SK-N-SH treated with all-trans-retinoic acid at 6 μM for 48 hours (cell line): Measurements from ENCODE around the gene CEP192.

Experiments used
- ATAC-seq: fragments of 200-7000 bp; cut with Tn5 transposase; 3 replicates; pipeline ENCODE4 v1.9.1; 2020; ENCODE audit warnings: mild to moderate bottlenecking, moderate library complexity
- ARNTL ChIP-seq: fragments of 450-650 bp; formaldehyde crosslinking; IDR thresholded peaks from 2 replicates; pipeline ENCODE4 v1.5.0; 2020; ENCODE audit warnings: low read depth, mild to moderate bottlenecking, moderate library complexity, borderline replicate concordance
- BACH2 ChIP-seq: fragments of 250-450 bp; sonication (Bioruptor Pico); IDR thresholded peaks from 2 replicates; pipeline ENCODE4 v1.9.0; 2021; ENCODE audit warnings: mild to moderate bottlenecking, borderline replicate concordance
- CSDC2 ChIP-seq: fragments of 250-450 bp; sonication (Bioruptor Pico); IDR thresholded peaks from 2 replicates; pipeline ENCODE4 v1.5.0; 2020; ENCODE audit warnings: mild to moderate bottlenecking, moderate library complexity
- CSRNP3 ChIP-seq: fragments of 250-450 bp; sonication (Bioruptor Pico); IDR thresholded peaks from 2 replicates; pipeline ENCODE4 v1.5.1; 2021; ENCODE audit warnings: mild to moderate bottlenecking, moderate library complexity
- GLIS3 ChIP-seq: fragments of 250-450 bp; sonication (Bioruptor Pico); IDR thresholded peaks from 2 replicates; pipeline ENCODE4 v1.5.0; 2020; ENCODE audit warnings: mild to moderate bottlenecking, moderate library complexity
- ISL1 ChIP-seq: fragments of 250-450 bp; sonication (Bioruptor Pico); IDR thresholded peaks from 2 replicates; pipeline ENCODE4 v2.1.2; 2022; ENCODE audit warnings: mild to moderate bottlenecking, moderate library complexity
- OSR1 ChIP-seq: fragments of 250-450 bp; sonication (Bioruptor Pico); IDR thresholded peaks from 2 replicates; pipeline ENCODE4 v1.8.0; 2022; ENCODE audit warnings: moderate library complexity, mild to moderate bottlenecking, inconsistent platforms
- PATZ1 ChIP-seq: fragments of 250-450 bp; sonication (Bioruptor Pico); IDR thresholded peaks from 2 replicates; pipeline ENCODE4 v1.8.0; 2020; ENCODE audit warnings: mild to moderate bottlenecking, moderate library complexity, borderline replicate concordance
- POU6F1 ChIP-seq: fragments of 250-450 bp; sonication (Bioruptor Pico); IDR thresholded peaks from 2 replicates; pipeline ENCODE4 v1.8.0; 2021; ENCODE audit warnings: low read depth, mild to moderate bottlenecking, moderate library complexity, borderline replicate concordance
- PPARA ChIP-seq: fragments of 250-450 bp; sonication (Bioruptor Pico); IDR thresholded peaks from 2 replicates; pipeline ENCODE4 v1.5.0; 2020; ENCODE audit warnings: mild to moderate bottlenecking, borderline replicate concordance
- RARB ChIP-seq: fragments of 250-450 bp; sonication (Bioruptor Pico); IDR thresholded peaks from 2 replicates; pipeline ENCODE4 v1.8.0; 2021; ENCODE audit warnings: mild to moderate bottlenecking, moderate library complexity
- SNAI2 ChIP-seq: fragments of 250-450 bp; sonication (Bioruptor Pico); IDR thresholded peaks from 2 replicates; pipeline ENCODE4 v1.5.0; 2020; ENCODE audit warnings: mild to moderate bottlenecking, moderate library complexity
- TCF4 ChIP-seq: fragments of 250-450 bp; sonication (Bioruptor Pico); IDR thresholded peaks from 2 replicates; pipeline ENCODE4 v1.8.0; 2021; ENCODE audit warnings: mild to moderate bottlenecking, moderate library complexity, borderline replicate concordance
- TOX ChIP-seq: fragments of 250-450 bp; sonication (Bioruptor Pico); IDR thresholded peaks from 2 replicates; pipeline ENCODE4 v1.8.0; 2021; ENCODE audit warnings: mild to moderate bottlenecking, moderate library complexity, borderline replicate concordance
- TSHZ2 ChIP-seq: fragments of 250-450 bp; sonication (Bioruptor Pico); IDR thresholded peaks from 2 replicates; pipeline ENCODE4 v1.5.0; 2020; ENCODE audit warnings: mild to moderate bottlenecking, moderate library complexity
- ZC3H10 ChIP-seq: fragments of 250-450 bp; sonication (Bioruptor Pico); IDR thresholded peaks from 2 replicates; pipeline ENCODE4 v1.5.1; 2021; ENCODE audit warnings: mild to moderate bottlenecking, moderate library complexity
- ZFP3 ChIP-seq: fragments of 250-450 bp; sonication (Bioruptor Pico); IDR thresholded peaks from 2 replicates; pipeline ENCODE4 v1.5.0; 2020; ENCODE audit warnings: mild to moderate bottlenecking, moderate library complexity
- ZFP30 ChIP-seq: fragments of 450-650 bp; formaldehyde crosslinking; IDR thresholded peaks from 2 replicates; pipeline ENCODE4 v1.5.0; 2022; ENCODE audit warnings: mild to moderate bottlenecking, moderate library complexity
- ZNF565 ChIP-seq: fragments of 450-650 bp; formaldehyde crosslinking; conservative IDR thresholded peaks from 2 replicates; pipeline ENCODE4 v1.5.0; 2020; ENCODE audit warnings: low read depth, mild to moderate bottlenecking, moderate library complexity
- ZNF70 ChIP-seq: fragments of 450-650 bp; formaldehyde crosslinking; IDR thresholded peaks from 2 replicates; pipeline ENCODE4 v1.5.0; 2020; ENCODE audit warnings: mild to moderate bottlenecking, moderate library complexity
- ZNF8 ChIP-seq: fragments of 450-650 bp; formaldehyde crosslinking; IDR thresholded peaks from 2 replicates; pipeline ENCODE4 v1.5.0; 2020; ENCODE audit warnings: mild to moderate bottlenecking, moderate library complexity

Gene CEP192

GRCh38 chr18:12998332-12999060 lies 7.3 kb downstream of the CEP192 start:
- no peak for ATAC-seq
- TF ChIP-seq ZFP30 = no peak
- TF ChIP-seq PPARA (CRISPR knock-in tag) = no peak
- TF ChIP-seq ZFP3 = no peak

GRCh38 chr18:13003466-13003896 lies 12.3 kb downstream of the CEP192 start:
- peak; percentile 93 for ATAC-seq
- TF ChIP-seq CSRNP3 (no peak), POU6F1 (CRISPR knock-in tag) (no peak), ZNF565 (CRISPR knock-in tag) (no peak), ZC3H10 (CRISPR knock-in tag) (no peak), TSHZ2 (CRISPR knock-in tag) (no peak), PPARA (CRISPR knock-in tag) (no peak), GLIS3 (no peak), ZNF8 (CRISPR knock-in tag) (no peak), TOX (CRISPR knock-in tag) (no peak)

- ATAC-seq = no peak
- TF ChIP-seq ZFP3 (no peak), ISL1 (CRISPR knock-in tag) (no peak), RARB (no peak), PATZ1 (CRISPR knock-in tag) (no peak), ZNF565 (CRISPR knock-in tag) (no peak), CSRNP3 (no peak), ZNF70 (no peak), BACH2 (CRISPR knock-in tag) (no peak), SNAI2 (CRISPR knock-in tag) (no peak), ARNTL (CRISPR knock-in tag) (no peak)
Measured at GRCh38 chr18:13004396-13004795, 13.2 kb downstream of the CEP192 start.

- TF ChIP-seq ZNF565 (CRISPR knock-in tag) (no peak), TCF4 (no peak), ZNF70 (no peak), ZFP30 (no peak), ZNF8 (CRISPR knock-in tag) (no peak), OSR1 (CRISPR knock-in tag) (no peak), RARB (no peak), CSDC2 (no peak)
Measured at GRCh38 chr18:13005289-13005688, 14.1 kb downstream of the CEP192 start.

More at GRCh38 chr18:13005289-13005688, 14.1 kb downstream of the CEP192 start:
- ATAC-seq = no peak
